Heart left ventricle (tissue), 13 donors: ENCODE measurements around the gene SCG5.

ENCODE experiments used
- CTCF ChIP-seq, 12 donors: fragments of 200-600 bp; sonication (generic) in 4 of 12; IDR thresholded peaks; one replicate each; pipeline versions ENCODE4 v1.5.0 to v1.8.0; 2018 to 2022; ENCODE audit warnings: antibody characterized with exemption in 12 of 12, mild to moderate bottlenecking in 5 of 12
- POLR2A ChIP-seq, 2 donors: fragments of 450-650 bp; IDR thresholded peaks; one replicate each; pipeline ENCODE4 v1.6.1; 2017; ENCODE audit warnings: antibody characterized with exemption in 2 of 2, mild to moderate bottlenecking in 2 of 2, moderate library complexity in 2 of 2
- donor health status: ischemic (EF 13 %, LVEDD 7.1; RV severe dilation, severe dysfunction).
- donor health status: DM: no; HTN: yes; CAD: no.
- donor health status: DM: no; HTN: no; CAD: no.
- donor health status: ischemic (EF 25% LVEDD 6.9; RV normal size, moderate dysfunction).
- donor health status: ischemic (EF 25% LVEDD 5.7; RV mildly dilated, moderate dysfunction).
- donor health status: ischemic (EF 35%, LVEDD 5.7; RV mildly dilated, moderate dysfunction).
- donor health status: nonischemic (EF 11% LVEDD 7.7; RV severe dilation, severe dysfunction).
- donor health status: DM: yes; HTN: yes; CAD: no.
- donor health status: PGD.
- donor health status: ischemic (EF 29% LVEDD 5.4; RV normal size, mild dysfunction).
- donor health status: nonischemic (EF 23%, LVEDD 6.1; RV moderate dilation, normal function).

GRCh38 chr15:32716216-32716914 is 74.9 kb downstream of the SCG5 start:
- no peak for TF ChIP-seq CTCF (IDR thresholded peaks at IDR 0.05)
- TF ChIP-seq POLR2A (IDR thresholded peaks at IDR 0.05), result no peak
